ENCODE data around the gene JAGN1.

- TF ChIP-seq CTCF (IDR thresholded peaks at IDR 0.05), result no peak
- no peak for TF ChIP-seq POLR2A (IDR thresholded peaks at IDR 0.05)
These were observed 737 bp downstream of the JAGN1 start for GRCh38 chr3:9891072-9891622.

Measured in thyroid gland (tissue), 4 donors.